HepG2 (cell line): Measurements from ENCODE around the gene ITGB5. TPM values are rescaled to one million over a fixed set of nuclear protein-coding genes. Genes with fewer than 3 reads are reported as not detected.
A peak's percentile ranks its signal among the peaks of the same experiment; 100 is the strongest.

Source experiments
- CHD4 ChIP-seq: fragments of 200-600 bp; sonication (generic); IDR thresholded peaks from 2 replicates; pipeline ENCODE4 v1.7.0; 2017; ENCODE audit warnings: mild to moderate bottlenecking, low read length, borderline replicate concordance
- EZH2 ChIP-seq: conservative IDR thresholded peaks from 2 replicates; pipeline ENCODE4 v1.6.1; 2012; ENCODE audit warnings: mild to moderate bottlenecking, low read depth, low read length, moderate library complexity
- FOXK1 ChIP-seq: sonication (generic); formaldehyde crosslinking; IDR thresholded peaks from 2 replicates; pipeline ENCODE4 v1.4.0; 2020; ENCODE audit warnings: low read depth, missing genetic modification reagents, borderline replicate concordance
- FOXM1 ChIP-seq: sonication (generic); formaldehyde crosslinking; IDR thresholded peaks from 2 replicates; pipeline ENCODE4 v1.5.0; 2020; ENCODE audit warnings: missing genetic modification reagents
- HOXD1 ChIP-seq: sonication (generic); formaldehyde crosslinking; IDR thresholded peaks from 2 replicates; pipeline ENCODE4 v1.5.0; 2020; ENCODE audit warnings: missing genetic modification reagents
- KMT2A ChIP-seq: sonication (generic); formaldehyde crosslinking; IDR thresholded peaks from 2 replicates; pipeline ENCODE4 v1.4.0; 2020; ENCODE audit warnings: missing genetic modification reagents
- MBD4 ChIP-seq: IDR thresholded peaks from 2 replicates; pipeline ENCODE4 v1.6.1; 2012; ENCODE audit warnings: low read length, inconsistent platforms, borderline replicate concordance
- MXD4 ChIP-seq: IDR thresholded peaks from 2 replicates; pipeline ENCODE4 v1.6.1; 2016; ENCODE audit warnings: mild to moderate bottlenecking, missing biosample characterization, missing genetic modification reagents
- POLR2AphosphoS5 ChIP-seq: IDR thresholded peaks from 2 replicates; pipeline ENCODE4 v1.6.1; 2012; ENCODE audit warnings: low read depth, low read length
- RFXAP ChIP-seq: sonication (generic); formaldehyde crosslinking; IDR thresholded peaks from 2 replicates; pipeline ENCODE4 v1.4.0; 2020; ENCODE audit warnings: missing genetic modification reagents, borderline replicate concordance
- SALL1 ChIP-seq: sonication (generic); formaldehyde crosslinking; IDR thresholded peaks from 2 replicates; pipeline ENCODE4 v1.8.0; 2022; ENCODE audit warnings: mild to moderate bottlenecking, missing genetic modification reagents
- SNRNP70 ChIP-seq: fragments of 200-400 bp; formaldehyde crosslinking; IDR thresholded peaks from 2 replicates; pipeline ENCODE4 v1.6.1; 2017; ENCODE audit warnings: mild to moderate bottlenecking, low read depth, low read length, moderate library complexity
- XRCC5 ChIP-seq: fragments of 200-400 bp; formaldehyde crosslinking; optimal IDR thresholded peaks from 2 replicates; pipeline ENCODE3; 2017; ENCODE audit warnings: mild to moderate bottlenecking, low read length
- ZBTB42 ChIP-seq: sonication (generic); formaldehyde crosslinking; IDR thresholded peaks from 2 replicates; pipeline ENCODE4 v1.5.0; 2020; ENCODE audit warnings: mild to moderate bottlenecking, missing genetic modification reagents
- ZNF205 ChIP-seq: IDR thresholded peaks from 2 replicates; pipeline ENCODE4 v1.6.1; 2018; ENCODE audit warnings: missing biosample characterization, missing genetic modification reagents
- ZNF563 ChIP-seq: sonication (generic); formaldehyde crosslinking; IDR thresholded peaks from 2 replicates; pipeline ENCODE4 v1.8.0; 2022; ENCODE audit warnings: mild to moderate bottlenecking, moderate library complexity, missing genetic modification reagents
- ZNF614 ChIP-seq: IDR thresholded peaks from 2 replicates; pipeline ENCODE4 v1.6.1; 2018; ENCODE audit warnings: missing biosample characterization, missing genetic modification reagents, inconsistent platforms, borderline replicate concordance
- ZNF83 ChIP-seq: sonication (generic); formaldehyde crosslinking; IDR thresholded peaks from 2 replicates; pipeline ENCODE4 v1.4.0; 2020; ENCODE audit warnings: missing genetic modification reagents, mild to moderate bottlenecking, borderline replicate concordance
- polyA plus RNA-seq, 8 experiments: library from polyadenylated mRNA; depleted of rRNA in 3 of 8; stranded (reverse) in 7 of 8; unstranded in 1 of 8; fragments of >200 nt; fragmentation: Illumina TruSeq in 4 of 8; extraction: Trizol in 4 of 8; gene quantifications; 2 replicates each; pipeline versions ENCODE4 v1.2.1 to v1.2.3, GENCODE V29; 2011 to 2016; ENCODE audit warnings: low read depth in 4 of 8, missing spikeins in 1 of 8, mixed read lengths in 1 of 8; ENCODE audit not compliant: insufficient read depth in 1 of 8
- total RNA-seq, 5 experiments: library from RNA; depleted of rRNA; stranded (reverse); fragments of >200 nt; fragmentation: Illumina TruSeq; extraction: Trizol; gene quantifications; 2 replicates each; pipeline ENCODE4 v1.2.3, GENCODE V29; 2016; ENCODE audit warnings: low read depth in 1 of 5
- TF ChIP-seq, protein P1 (sequence below): sonication (generic); formaldehyde crosslinking; IDR thresholded peaks from 2 replicates; pipeline ENCODE4 v1.8.1; 2022; ENCODE audit warnings: low read depth, mild to moderate bottlenecking, missing genetic modification reagents
- TF ChIP-seq, protein P2 (sequence below): sonication (generic); formaldehyde crosslinking; IDR thresholded peaks from 2 replicates; pipeline ENCODE4 v1.4.0; 2020; ENCODE audit warnings: missing genetic modification reagents
- TF ChIP-seq, protein P3 (sequence below): sonication (generic); formaldehyde crosslinking; IDR thresholded peaks from 2 replicates; pipeline ENCODE4 v1.4.0; 2020; ENCODE audit warnings: mild to moderate bottlenecking, missing genetic modification reagents
- TF ChIP-seq, protein P4 (sequence below): sonication (generic); formaldehyde crosslinking; IDR thresholded peaks from 2 replicates; pipeline ENCODE4 v1.4.0; 2020; ENCODE audit warnings: missing genetic modification reagents

ITGB5 gene
- total and polyA plus RNA-seq, 2 of the 13 experiments (the other 11 are each of a cell fraction or from before 2014, with no cell fraction given): 74.1 to 343 TPM

DNA sequence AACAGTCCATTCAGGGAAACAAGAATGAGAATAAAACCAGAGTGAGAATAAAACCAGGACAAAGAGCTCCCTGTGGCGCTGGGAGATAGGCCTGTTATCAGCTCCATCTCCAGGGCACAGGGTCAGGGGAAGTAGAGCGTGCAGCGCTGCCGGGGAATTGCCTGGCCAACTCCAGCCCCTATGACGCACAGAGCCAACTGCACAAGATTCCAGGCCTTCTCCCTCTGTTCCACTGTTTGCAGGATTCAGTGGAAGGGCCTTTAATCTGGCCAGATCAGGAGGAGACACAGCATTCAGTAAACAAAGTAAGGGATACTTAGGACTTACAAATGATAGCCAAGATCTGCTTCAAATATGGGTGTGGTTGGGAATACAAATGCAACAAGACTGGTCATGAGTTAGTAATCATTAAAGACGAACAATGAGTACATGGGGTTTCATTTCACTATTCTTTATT, 49.4 kb downstream of the ITGB5 start (continued):
- TF ChIP-seq, protein P1, sequence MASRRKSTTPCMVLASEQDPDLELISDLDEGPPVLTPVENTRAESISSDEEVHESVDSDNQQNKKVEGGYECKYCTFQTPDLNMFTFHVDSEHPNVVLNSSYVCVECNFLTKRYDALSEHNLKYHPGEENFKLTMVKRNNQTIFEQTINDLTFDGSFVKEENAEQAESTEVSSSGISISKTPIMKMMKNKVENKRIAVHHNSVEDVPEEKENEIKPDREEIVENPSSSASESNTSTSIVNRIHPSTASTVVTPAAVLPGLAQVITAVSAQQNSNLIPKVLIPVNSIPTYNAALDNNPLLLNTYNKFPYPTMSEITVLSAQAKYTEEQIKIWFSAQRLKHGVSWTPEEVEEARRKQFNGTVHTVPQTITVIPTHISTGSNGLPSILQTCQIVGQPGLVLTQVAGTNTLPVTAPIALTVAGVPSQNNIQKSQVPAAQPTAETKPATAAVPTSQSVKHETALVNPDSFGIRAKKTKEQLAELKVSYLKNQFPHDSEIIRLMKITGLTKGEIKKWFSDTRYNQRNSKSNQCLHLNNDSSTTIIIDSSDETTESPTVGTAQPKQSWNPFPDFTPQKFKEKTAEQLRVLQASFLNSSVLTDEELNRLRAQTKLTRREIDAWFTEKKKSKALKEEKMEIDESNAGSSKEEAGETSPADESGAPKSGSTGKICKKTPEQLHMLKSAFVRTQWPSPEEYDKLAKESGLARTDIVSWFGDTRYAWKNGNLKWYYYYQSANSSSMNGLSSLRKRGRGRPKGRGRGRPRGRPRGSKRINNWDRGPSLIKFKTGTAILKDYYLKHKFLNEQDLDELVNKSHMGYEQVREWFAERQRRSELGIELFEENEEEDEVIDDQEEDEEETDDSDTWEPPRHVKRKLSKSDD (CRISPR knock-in tag): peak; percentile 77
- TF ChIP-seq ZNF563 (CRISPR knock-in tag) (peak; percentile 39; the same call in 1 of the 2 replicates), MBD4 (no peak; the same call in 1 of the 2 replicates), EZH2 (no peak), MXD4 (CRISPR knock-in tag) (no peak), POLR2AphosphoS5 (peak; percentile 33; the same call in 1 of the 2 replicates), CHD4 (no peak), XRCC5 (peak; percentile 93), FOXM1 (CRISPR knock-in tag) (no peak), KMT2A (0 out of 2 replicates have a peak, but pooled peaks have one; percentile 62), ZNF83 (no peak), ZBTB42 (no peak), SNRNP70 (no peak), RFXAP (CRISPR knock-in tag) (no peak), HOXD1 (CRISPR knock-in tag) (no peak), ZNF205 (CRISPR knock-in tag) (no peak; the same call in 1 of the 2 replicates), FOXK1 (CRISPR knock-in tag) (0 out of 2 replicates have a peak, but pooled peaks have one; percentile 42), ZNF614 (CRISPR knock-in tag) (0 out of 2 replicates have a peak, but pooled peaks have one; percentile 22), SALL1 (CRISPR knock-in tag) (peak; percentile 94)
- TF ChIP-seq, protein P2, sequence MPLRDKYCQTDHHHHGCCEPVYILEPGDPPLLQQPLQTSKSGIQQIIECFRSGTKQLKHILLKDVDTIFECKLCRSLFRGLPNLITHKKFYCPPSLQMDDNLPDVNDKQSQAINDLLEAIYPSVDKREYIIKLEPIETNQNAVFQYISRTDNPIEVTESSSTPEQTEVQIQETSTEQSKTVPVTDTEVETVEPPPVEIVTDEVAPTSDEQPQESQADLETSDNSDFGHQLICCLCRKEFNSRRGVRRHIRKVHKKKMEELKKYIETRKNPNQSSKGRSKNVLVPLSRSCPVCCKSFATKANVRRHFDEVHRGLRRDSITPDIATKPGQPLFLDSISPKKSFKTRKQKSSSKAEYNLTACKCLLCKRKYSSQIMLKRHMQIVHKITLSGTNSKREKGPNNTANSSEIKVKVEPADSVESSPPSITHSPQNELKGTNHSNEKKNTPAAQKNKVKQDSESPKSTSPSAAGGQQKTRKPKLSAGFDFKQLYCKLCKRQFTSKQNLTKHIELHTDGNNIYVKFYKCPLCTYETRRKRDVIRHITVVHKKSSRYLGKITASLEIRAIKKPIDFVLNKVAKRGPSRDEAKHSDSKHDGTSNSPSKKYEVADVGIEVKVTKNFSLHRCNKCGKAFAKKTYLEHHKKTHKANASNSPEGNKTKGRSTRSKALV (CRISPR knock-in tag): peak; percentile 65; the same call in 1 of the 2 replicates
- TF ChIP-seq, protein P3, sequence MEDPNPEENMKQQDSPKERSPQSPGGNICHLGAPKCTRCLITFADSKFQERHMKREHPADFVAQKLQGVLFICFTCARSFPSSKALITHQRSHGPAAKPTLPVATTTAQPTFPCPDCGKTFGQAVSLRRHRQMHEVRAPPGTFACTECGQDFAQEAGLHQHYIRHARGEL (CRISPR knock-in tag): no peak
- TF ChIP-seq, protein P4, sequence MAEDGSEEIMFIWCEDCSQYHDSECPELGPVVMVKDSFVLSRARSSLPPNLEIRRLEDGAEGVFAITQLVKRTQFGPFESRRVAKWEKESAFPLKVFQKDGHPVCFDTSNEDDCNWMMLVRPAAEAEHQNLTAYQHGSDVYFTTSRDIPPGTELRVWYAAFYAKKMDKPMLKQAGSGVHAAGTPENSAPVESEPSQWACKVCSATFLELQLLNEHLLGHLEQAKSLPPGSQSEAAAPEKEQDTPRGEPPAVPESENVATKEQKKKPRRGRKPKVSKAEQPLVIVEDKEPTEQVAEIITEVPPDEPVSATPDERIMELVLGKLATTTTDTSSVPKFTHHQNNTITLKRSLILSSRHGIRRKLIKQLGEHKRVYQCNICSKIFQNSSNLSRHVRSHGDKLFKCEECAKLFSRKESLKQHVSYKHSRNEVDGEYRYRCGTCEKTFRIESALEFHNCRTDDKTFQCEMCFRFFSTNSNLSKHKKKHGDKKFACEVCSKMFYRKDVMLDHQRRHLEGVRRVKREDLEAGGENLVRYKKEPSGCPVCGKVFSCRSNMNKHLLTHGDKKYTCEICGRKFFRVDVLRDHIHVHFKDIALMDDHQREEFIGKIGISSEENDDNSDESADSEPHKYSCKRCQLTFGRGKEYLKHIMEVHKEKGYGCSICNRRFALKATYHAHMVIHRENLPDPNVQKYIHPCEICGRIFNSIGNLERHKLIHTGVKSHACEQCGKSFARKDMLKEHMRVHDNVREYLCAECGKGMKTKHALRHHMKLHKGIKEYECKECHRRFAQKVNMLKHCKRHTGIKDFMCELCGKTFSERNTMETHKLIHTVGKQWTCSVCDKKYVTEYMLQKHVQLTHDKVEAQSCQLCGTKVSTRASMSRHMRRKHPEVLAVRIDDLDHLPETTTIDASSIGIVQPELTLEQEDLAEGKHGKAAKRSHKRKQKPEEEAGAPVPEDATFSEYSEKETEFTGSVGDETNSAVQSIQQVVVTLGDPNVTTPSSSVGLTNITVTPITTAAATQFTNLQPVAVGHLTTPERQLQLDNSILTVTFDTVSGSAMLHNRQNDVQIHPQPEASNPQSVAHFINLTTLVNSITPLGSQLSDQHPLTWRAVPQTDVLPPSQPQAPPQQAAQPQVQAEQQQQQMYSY (CRISPR knock-in tag): peak; percentile 86
